Stimulated activated naive CD4-positive, alpha-beta T cell treated with Interleukin-2 at 50 U/mL for 16 hours (primary cell): Measurements from ENCODE around the gene MVP.

Experiments
- DNase-seq: peaks from one replicate; lab custom pipeline; 2025; lab: John Stamatoyannopoulos, UW

MVP gene

GRCh38 chr16:29804455-29805231 lies 15.6 kb upstream of the MVP start:
- DNase-seq, result no peak

GRCh38 chr16:29805232-29806098 lies 14.8 kb upstream of the MVP start:
- peak; percentile 98 for DNase-seq

GRCh38 chr16:29806099-29806579 lies 14.1 kb upstream of the MVP start, which contains the start of gene MAZ:
TSS of gene MAZ (plus strand) at chr16:29806529. CDS start at chr16:29806702, 173 bp downstream.
- peak; percentile 88 for DNase-seq

GRCh38 chr16:29806641-29807425 lies 13.4 kb upstream of the MVP start:
- DNase-seq, result peak; percentile 44

- peak; percentile 89 for DNase-seq
Measured at GRCh38 chr16:29807426-29808218, 12.6 kb upstream of the MVP start.

- peak; percentile 25 for DNase-seq
Measured at GRCh38 chr16:29808219-29808900, 11.9 kb upstream of the MVP start.

- no peak for DNase-seq
Measured at GRCh38 chr16:29809031-29809747, 11.1 kb upstream of the MVP start.

GRCh38 chr16:29809850-29810698 lies 10.2 kb upstream of the MVP start:
- peak; percentile 34 for DNase-seq

GRCh38 chr16:29810699-29811169 lies 9.5 kb upstream of the MVP start:
- no peak for DNase-seq

- peak; percentile 72 for DNase-seq
Measured at GRCh38 chr16:29811170-29811895, 8.9 kb upstream of the MVP start.

GRCh38 chr16:29811896-29812665 lies 8.2 kb upstream of the MVP start, which contains the start of gene PRRT2:
TSS of gene PRRT2 (plus strand) at chr16:29812193. CDS start at chr16:29813055, 862 bp downstream.
- peak; percentile 49 for DNase-seq

- no peak for DNase-seq
Measured at GRCh38 chr16:29812754-29813643, 7.3 kb upstream of the MVP start.

- DNase-seq, result no peak
Measured at GRCh38 chr16:29813644-29814562, 6.4 kb upstream of the MVP start.

- DNase-seq, result no peak
Measured at GRCh38 chr16:29814592-29814991, 5.7 kb upstream of the MVP start.
